ENCODE results near the gene UQCC3. TPM values are rescaled to one million over a fixed set of nuclear protein-coding genes. Genes with fewer than 3 reads are reported as not detected.
A peak's percentile ranks its signal among the peaks of the same experiment; 100 is the strongest.

UQCC3 gene
- total RNA-seq, 1 experiment from 2014 or later, result 16.1 TPM

DNA sequence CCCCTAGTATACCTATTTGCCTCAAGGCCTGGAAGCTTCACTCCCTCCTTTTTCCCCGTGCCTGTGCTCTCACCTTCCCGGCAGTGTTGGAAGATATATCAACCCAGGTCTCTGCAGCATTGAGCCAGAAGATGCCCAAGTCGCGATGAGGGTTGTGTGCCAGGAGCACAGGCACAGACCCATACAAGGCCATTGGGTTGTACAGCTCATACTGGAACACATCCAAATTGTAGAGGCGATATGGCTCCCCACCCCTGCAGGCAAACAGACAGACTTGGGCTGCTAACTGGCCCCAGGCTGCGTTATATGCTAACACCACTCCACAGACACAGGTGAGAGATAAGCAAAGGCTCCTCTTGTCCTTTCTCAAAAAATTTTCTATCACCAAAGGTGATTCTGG lies 39.0 kb upstream of the UQCC3 start:
- no peak for TF ChIP-seq EZH2 (IDR thresholded peaks at IDR 0.05; ENCODE audit: low read depth)
- TF ChIP-seq, protein P1, sequence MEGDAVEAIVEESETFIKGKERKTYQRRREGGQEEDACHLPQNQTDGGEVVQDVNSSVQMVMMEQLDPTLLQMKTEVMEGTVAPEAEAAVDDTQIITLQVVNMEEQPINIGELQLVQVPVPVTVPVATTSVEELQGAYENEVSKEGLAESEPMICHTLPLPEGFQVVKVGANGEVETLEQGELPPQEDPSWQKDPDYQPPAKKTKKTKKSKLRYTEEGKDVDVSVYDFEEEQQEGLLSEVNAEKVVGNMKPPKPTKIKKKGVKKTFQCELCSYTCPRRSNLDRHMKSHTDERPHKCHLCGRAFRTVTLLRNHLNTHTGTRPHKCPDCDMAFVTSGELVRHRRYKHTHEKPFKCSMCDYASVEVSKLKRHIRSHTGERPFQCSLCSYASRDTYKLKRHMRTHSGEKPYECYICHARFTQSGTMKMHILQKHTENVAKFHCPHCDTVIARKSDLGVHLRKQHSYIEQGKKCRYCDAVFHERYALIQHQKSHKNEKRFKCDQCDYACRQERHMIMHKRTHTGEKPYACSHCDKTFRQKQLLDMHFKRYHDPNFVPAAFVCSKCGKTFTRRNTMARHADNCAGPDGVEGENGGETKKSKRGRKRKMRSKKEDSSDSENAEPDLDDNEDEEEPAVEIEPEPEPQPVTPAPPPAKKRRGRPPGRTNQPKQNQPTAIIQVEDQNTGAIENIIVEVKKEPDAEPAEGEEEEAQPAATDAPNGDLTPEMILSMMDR (conservative IDR thresholded peaks at IDR 0.05), result no peak
- Histone ChIP-seq H3K9me3 (ENCODE audit: insufficient read depth, low read depth) (no peaks in the 10 kb centered on the region), H3K4me1 (replicated peaks; ENCODE audit: insufficient read depth) (no peaks in the 10 kb centered on the region), H4K20me1 (ENCODE audit: insufficient read depth) (peaks cover 4% of the 10 kb centered on the region), H3K9me2 (ENCODE audit: insufficient read depth) (no peaks in the 10 kb centered on the region), H3K79me2 (ENCODE audit: low read depth) (no peaks in the 10 kb centered on the region), H3K27ac (no peak overlapping the region), H3K4me3 (no peak overlapping the region), H3F3A (ENCODE audit: insufficient read depth, low read depth) (peaks cover 16% of the 10 kb centered on the region; the same call in 1 of the 2 replicates), H3K4me2 (no peak overlapping the region), H3K27me3 (ENCODE audit: insufficient read depth, low read depth) (no peaks in the 10 kb centered on the region), H3K36me3 (ENCODE audit: low read depth) (peaks cover 62% of the 10 kb centered on the region), H2AFZ (no peak overlapping the region)
- POLR2A ChIA-PET (ENCODE audit: unreplicated experiment), result no interaction called here
- CTCF ChIA-PET, result no interaction called here
- no peak for DNase-seq
- intact Hi-C loops (cut with micrococcal nuclease; ENCODE audit: unreplicated experiment), result no loop called here
- BruUV-seq (replicated peaks), result no TSS peak

DNA sequence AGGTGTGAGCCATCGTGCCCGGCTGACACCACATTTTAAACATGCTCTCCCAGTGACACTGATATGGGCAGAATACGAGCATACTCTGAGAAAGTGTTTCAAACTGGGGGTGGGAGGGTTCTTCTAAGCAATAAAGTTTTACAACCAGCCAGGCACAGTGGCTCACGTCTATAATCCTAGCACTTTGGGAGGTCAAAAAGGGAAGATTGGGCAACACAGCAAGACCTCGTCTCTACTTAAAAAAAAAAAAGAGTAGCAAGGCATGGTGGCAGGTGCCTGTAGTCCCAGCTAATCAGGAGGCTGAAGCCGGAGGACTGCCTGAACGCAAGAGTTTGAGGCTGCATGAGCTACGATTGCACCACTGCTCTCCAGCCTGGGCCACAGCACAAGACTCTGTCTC lies 27.3 kb upstream of the UQCC3 start:
- Histone ChIP-seq H3K4me2 (no peak overlapping the region), H3K27me3 (ENCODE audit: insufficient read depth, low read depth) (no peaks in the 10 kb centered on the region), H3K9me3 (ENCODE audit: insufficient read depth, low read depth) (no peaks in the 10 kb centered on the region), H3K9me2 (ENCODE audit: insufficient read depth) (no peaks in the 10 kb centered on the region), H3K4me3 (no peak overlapping the region), H3K4me1 (replicated peaks; ENCODE audit: insufficient read depth) (peaks cover 15% of the 10 kb centered on the region; the same call in 1 of the 2 replicates), H4K20me1 (ENCODE audit: insufficient read depth) (peaks cover 10% of the 10 kb centered on the region; the same call in 1 of the 2 replicates), H2AFZ (no peak overlapping the region), H3K79me2 (ENCODE audit: low read depth) (peaks cover 65% of the 10 kb centered on the region), H3K27ac (no peak overlapping the region), H3K36me3 (ENCODE audit: low read depth) (peaks cover 21% of the 10 kb centered on the region), H3F3A (ENCODE audit: insufficient read depth, low read depth) (peaks cover 36% of the 10 kb centered on the region)
- no TSS peak for BruUV-seq (replicated peaks)
- no peak for TF ChIP-seq EZH2 (IDR thresholded peaks at IDR 0.05; ENCODE audit: low read depth)
- TF ChIP-seq, protein P1 (conservative IDR thresholded peaks at IDR 0.05), result no peak
- CTCF ChIA-PET, result no interaction called here
- DNase-seq, result no peak
- POLR2A ChIA-PET (ENCODE audit: unreplicated experiment), result interaction anchor here (1.2 kb wide), 1 partner anchor 197 kb away, joined by 3 read pairs; no protein-coding TSS in a partner anchor
- intact Hi-C loops (cut with micrococcal nuclease; ENCODE audit: unreplicated experiment), result no loop called here

DNA sequence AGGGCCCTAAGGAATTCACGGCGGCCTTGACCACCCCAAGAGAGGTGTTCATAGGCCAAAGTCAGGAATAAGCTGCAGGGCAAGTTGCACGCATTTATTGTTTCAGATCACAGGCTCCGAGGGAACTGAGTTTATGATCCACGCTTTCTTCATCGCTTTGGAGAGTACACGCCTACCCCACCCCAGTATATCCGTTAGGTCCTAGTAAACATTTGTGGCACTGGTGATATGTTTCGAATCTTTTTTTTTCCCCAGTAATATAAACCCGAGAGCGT lies 25.9 kb upstream of the UQCC3 start:
- H3K27me3 ChIP-seq (ENCODE audit: insufficient read depth, low read depth), result no peaks in the 10 kb centered on the region
- TF ChIP-seq, protein P1 (conservative IDR thresholded peaks at IDR 0.05), result no peak
- TF ChIP-seq EZH2 (IDR thresholded peaks at IDR 0.05; ENCODE audit: low read depth), result no peak
- peaks cover 21% of the 10 kb centered on the region for H3K36me3 ChIP-seq (ENCODE audit: low read depth)
- intact Hi-C loops (cut with micrococcal nuclease; ENCODE audit: unreplicated experiment), result loop anchor here (5.0 kb wide), 1 partner anchor 33 kb away; the partner anchor contains the start of genes EML3 and ROM1
- H3F3A ChIP-seq (ENCODE audit: insufficient read depth, low read depth), result peaks cover 36% of the 10 kb centered on the region
- no peaks in the 10 kb centered on the region for H3K9me3 ChIP-seq (ENCODE audit: insufficient read depth, low read depth)
- H4K20me1 ChIP-seq (ENCODE audit: insufficient read depth), result peaks cover 10% of the 10 kb centered on the region; the same call in 1 of the 2 replicates
- H3K4me2 ChIP-seq, result peak overlapping the region; percentile 99
- H3K27ac ChIP-seq, result peak overlapping the region; percentile 48; the same call in 1 of the 2 replicates
- H2AFZ ChIP-seq, result peak overlapping the region; percentile 79
- peak overlapping the region; percentile 99 for H3K4me3 ChIP-seq
- peaks cover 61% of the 10 kb centered on the region for H3K79me2 ChIP-seq (ENCODE audit: low read depth)
- DNase-seq, result no peak
- H3K9me2 ChIP-seq (ENCODE audit: insufficient read depth), result no peaks in the 10 kb centered on the region
- H3K4me1 ChIP-seq (replicated peaks; ENCODE audit: insufficient read depth), result peaks cover 15% of the 10 kb centered on the region; the same call in 1 of the 2 replicates
- ChIA-PET POLR2A (ENCODE audit: unreplicated experiment) (interaction anchor here (0.6 to 0.9 kb wide), 4 partner anchors 19 to 141 kb away, joined by 3 to 6 read pairs (median 4); partner anchors contain the start of genes B3GAT3, C11orf98, CSKMT and TUT1), CTCF (interaction anchor here (0.7 to 0.8 kb wide), 2 partner anchors 19 to 82 kb away, joined by 3 to 4 read pairs; partner anchors contain the start of genes C11orf98, CSKMT and HNRNPUL2)
- BruUV-seq (replicated peaks), result no TSS peak

Measured in PC-9 (cell line).